NCI-H1092 treated with DMSO at 0.1 percent for 48 hours (cell line): Measurements from ENCODE around the gene SPSB1.
A peak's percentile ranks its signal among the peaks of the same experiment; 100 is the strongest.

Source experiments
- DNase-seq: peaks from one replicate; lab custom pipeline; 2025; lab: John Stamatoyannopoulos, UW

SPSB1 gene

GRCh38 chr1:9292361-9293240 is at the start of gene SPSB1:
Gene SPSB1, plus strand, starts transcription at chr1:9292894. Its CDS starts 62,998 bp downstream, at chr1:9355892.
- DNase-seq, result peak; percentile 38

GRCh38 chr1:9243066-9243739 is 49.5 kb upstream of the SPSB1 start:
- no peak for DNase-seq

GRCh38 chr1:9244501-9245229 is 48.0 kb upstream of the SPSB1 start:
- no peak for DNase-seq

- DNase-seq, result no peak
Observed at GRCh38 chr1:9245230-9245619, 47.5 kb upstream of the SPSB1 start.

- no peak for DNase-seq
Observed at GRCh38 chr1:9245661-9246060, 47.0 kb upstream of the SPSB1 start.

- no peak for DNase-seq
Observed at GRCh38 chr1:9246215-9246614, 46.5 kb upstream of the SPSB1 start.

GRCh38 chr1:9246841-9247785 is 45.6 kb upstream of the SPSB1 start:
- DNase-seq, result no peak

GRCh38 chr1:9247894-9248293 is 44.8 kb upstream of the SPSB1 start:
- DNase-seq, result no peak

GRCh38 chr1:9248341-9249262 is 44.1 kb upstream of the SPSB1 start:
- no peak for DNase-seq

- DNase-seq, result no peak
Observed at GRCh38 chr1:9249263-9249533, 43.5 kb upstream of the SPSB1 start.

- DNase-seq, result no peak
Observed at GRCh38 chr1:9249534-9250410, 42.9 kb upstream of the SPSB1 start.

GRCh38 chr1:9250411-9251381 is 42.0 kb upstream of the SPSB1 start:
- DNase-seq, result no peak

- DNase-seq, result no peak
Observed at GRCh38 chr1:9251501-9251900, 41.2 kb upstream of the SPSB1 start.

GRCh38 chr1:9253004-9253403 is 39.7 kb upstream of the SPSB1 start:
- DNase-seq, result no peak

- DNase-seq, result no peak
Observed at GRCh38 chr1:9253453-9254105, 39.1 kb upstream of the SPSB1 start.

GRCh38 chr1:9256332-9256731 is 36.4 kb upstream of the SPSB1 start:
- DNase-seq, result no peak

- no peak for DNase-seq
Observed at GRCh38 chr1:9257851-9258250, 34.8 kb upstream of the SPSB1 start.

- DNase-seq, result no peak
Observed at GRCh38 chr1:9258629-9259028, 34.1 kb upstream of the SPSB1 start.
